ENCODE results near the gene PHACTR1.

PHACTR1 gene

DNA sequence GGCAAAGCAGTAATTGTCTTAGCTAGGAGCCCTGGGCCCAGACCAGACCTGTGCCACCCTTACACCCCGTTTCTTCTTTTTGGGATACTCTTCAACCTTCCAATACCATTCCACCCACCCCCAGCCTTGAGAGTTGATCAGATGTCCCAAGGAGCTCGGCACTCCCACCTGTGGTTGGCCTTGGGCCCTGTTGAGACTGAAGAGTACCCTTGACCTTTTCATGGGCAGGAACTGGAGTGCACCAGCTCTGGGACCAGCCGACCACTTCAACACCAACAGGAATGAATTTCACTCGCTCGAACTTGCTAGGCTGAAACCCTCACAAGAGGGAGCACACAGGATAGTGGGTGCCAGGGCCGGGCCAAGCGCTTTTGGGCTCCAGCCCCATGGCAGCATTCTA, 273.6 kb downstream of the PHACTR1 start:
- H3K27ac ChIP-seq = no peak overlapping the region
- ChIA-PET CTCF (no interaction called here), POLR2A (ENCODE audit: low non-redundant PET) (no interaction called here)
- TF ChIP-seq, protein P1, sequence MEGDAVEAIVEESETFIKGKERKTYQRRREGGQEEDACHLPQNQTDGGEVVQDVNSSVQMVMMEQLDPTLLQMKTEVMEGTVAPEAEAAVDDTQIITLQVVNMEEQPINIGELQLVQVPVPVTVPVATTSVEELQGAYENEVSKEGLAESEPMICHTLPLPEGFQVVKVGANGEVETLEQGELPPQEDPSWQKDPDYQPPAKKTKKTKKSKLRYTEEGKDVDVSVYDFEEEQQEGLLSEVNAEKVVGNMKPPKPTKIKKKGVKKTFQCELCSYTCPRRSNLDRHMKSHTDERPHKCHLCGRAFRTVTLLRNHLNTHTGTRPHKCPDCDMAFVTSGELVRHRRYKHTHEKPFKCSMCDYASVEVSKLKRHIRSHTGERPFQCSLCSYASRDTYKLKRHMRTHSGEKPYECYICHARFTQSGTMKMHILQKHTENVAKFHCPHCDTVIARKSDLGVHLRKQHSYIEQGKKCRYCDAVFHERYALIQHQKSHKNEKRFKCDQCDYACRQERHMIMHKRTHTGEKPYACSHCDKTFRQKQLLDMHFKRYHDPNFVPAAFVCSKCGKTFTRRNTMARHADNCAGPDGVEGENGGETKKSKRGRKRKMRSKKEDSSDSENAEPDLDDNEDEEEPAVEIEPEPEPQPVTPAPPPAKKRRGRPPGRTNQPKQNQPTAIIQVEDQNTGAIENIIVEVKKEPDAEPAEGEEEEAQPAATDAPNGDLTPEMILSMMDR (conservative IDR thresholded peaks at IDR 0.05; ENCODE audit: low read depth) = no peak
- no peak for DNase-seq (ENCODE audit: low spot score)

DNA sequence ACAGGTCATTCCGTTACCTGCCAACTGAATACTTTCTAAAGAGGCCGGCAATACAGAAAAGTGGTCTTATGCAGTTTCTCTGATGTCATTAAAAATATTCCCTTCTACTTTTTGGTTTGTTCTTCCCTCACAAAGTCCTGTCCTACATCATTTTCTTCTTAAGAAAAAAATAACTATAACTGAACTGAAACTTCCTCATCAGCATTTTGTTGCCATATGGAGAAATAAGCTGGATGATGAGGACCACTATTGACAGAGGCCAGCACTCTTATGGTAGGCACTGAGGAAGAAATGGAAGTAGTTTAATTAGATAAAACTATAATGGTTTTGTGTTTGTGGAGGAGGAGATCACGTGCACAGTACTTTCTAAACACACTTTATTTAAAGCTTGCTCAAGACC, 274.9 kb downstream of the PHACTR1 start:
- no peak overlapping the region for H3K27ac ChIP-seq
- TF ChIP-seq, protein P1 (conservative IDR thresholded peaks at IDR 0.05; ENCODE audit: low read depth) = no peak
- DNase-seq (ENCODE audit: low spot score) = no peak
- CTCF ChIA-PET = interaction anchor here (0.6 kb wide), 1 partner anchor 148 kb away, joined by 3 read pairs; no protein-coding TSS in a partner anchor
- POLR2A ChIA-PET (ENCODE audit: low non-redundant PET) = no interaction called here

DNA sequence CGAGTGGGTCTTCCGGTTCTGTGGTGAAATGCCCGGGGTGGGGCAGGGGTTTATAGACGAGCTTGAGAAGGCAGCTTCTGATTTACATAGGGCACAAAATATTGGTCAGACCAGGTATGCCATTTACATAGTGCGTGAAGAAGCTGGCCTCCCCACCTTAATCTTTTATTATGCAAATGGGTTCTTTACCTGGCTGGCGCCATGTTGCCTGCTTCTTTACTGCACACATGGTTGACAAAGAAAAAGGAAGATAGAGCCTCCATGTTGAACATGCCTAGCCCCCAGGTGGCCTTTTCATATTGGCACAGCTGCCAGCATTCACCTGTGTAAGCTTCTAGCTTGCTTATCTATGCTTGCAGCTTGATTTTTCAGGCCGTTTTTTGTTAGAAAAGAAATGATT, 276.2 kb downstream of the PHACTR1 start:
- H3K27ac ChIP-seq = no peak overlapping the region
- TF ChIP-seq, protein P1 (conservative IDR thresholded peaks at IDR 0.05; ENCODE audit: low read depth) = no peak
- ChIA-PET CTCF (no interaction called here), POLR2A (ENCODE audit: low non-redundant PET) (no interaction called here)
- no peak for DNase-seq (ENCODE audit: low spot score)

DNA sequence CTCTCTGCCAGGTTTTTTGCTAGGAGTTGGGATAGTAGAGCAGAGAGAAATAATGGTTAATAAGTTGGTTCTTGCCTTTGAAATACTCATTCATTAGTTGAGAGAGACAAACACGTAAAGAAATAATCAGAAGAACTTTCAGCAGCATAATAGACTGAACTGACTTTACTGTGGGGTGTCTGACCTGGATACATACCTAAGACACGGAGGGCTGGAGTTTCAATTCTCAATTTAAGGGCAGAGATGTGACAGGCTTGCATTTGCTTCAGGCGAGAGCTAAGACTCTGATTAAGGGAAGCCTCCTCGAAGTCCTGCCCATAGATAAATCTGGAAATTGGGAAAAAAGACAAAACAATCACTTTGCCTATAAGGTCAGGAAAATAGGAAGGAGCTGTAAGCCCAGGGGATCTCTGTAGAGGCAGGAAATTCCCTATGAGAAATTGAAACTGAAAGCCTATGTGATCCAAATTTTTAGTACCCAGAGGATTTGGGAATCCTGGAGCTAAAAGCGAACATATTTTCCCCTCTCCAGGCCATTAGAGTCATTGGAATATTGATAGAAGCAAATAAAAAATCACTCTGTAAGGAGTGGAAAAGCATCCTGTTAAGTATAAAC, 276.8 kb downstream of the PHACTR1 start:
- no peak overlapping the region for H3K27ac ChIP-seq
- DNase-seq (ENCODE audit: low spot score) = no peak
- CTCF ChIA-PET = no interaction called here
- POLR2A ChIA-PET (ENCODE audit: low non-redundant PET) = no interaction called here
- TF ChIP-seq, protein P1 (conservative IDR thresholded peaks at IDR 0.05; ENCODE audit: low read depth) = no peak

DNA sequence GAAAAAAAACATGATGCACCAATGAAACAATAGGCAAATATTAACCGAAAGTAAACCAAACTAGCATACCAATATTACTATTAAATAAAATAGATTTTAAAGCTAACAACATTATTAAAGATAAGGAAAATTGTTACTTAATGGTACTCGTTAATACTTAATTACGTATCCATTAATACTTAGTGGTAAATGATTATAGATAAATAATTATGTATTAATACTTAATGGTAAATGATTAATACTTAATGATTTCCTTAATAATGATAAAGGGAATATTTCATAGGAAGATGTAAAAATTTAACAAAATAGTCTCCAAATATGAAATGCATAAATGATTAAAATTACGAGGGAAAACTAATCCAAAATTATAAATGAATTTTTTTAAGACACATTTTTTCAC, 278.9 kb downstream of the PHACTR1 start:
- ChIA-PET CTCF (no interaction called here), POLR2A (ENCODE audit: low non-redundant PET) (no interaction called here)
- DNase-seq (ENCODE audit: low spot score) = no peak
- TF ChIP-seq, protein P1 (conservative IDR thresholded peaks at IDR 0.05; ENCODE audit: low read depth) = no peak
- H3K27ac ChIP-seq = no peak overlapping the region

DNA sequence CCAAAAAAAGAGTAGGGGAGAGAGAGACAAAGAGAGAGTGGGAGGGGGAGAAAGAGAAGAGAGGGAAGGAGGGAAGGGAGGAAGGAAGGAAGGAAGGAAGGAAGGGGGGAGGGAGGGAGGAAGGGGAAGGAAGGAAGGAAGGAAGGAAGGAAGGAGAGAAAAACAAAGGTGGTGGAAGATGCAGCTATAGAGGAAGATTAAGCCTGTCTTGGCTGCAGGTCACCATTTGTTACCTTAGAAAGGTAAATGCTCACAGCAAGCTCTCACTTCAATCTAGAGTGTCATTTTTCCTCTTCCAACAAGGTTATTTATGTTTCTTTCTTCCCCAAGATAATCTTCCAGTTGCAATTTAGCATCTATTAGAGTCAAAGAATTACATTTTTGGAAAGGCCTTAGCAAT, 284.0 kb downstream of the PHACTR1 start:
- TF ChIP-seq, protein P1 (conservative IDR thresholded peaks at IDR 0.05; ENCODE audit: low read depth) = no peak
- H3K27ac ChIP-seq = no peak overlapping the region
- POLR2A ChIA-PET (ENCODE audit: low non-redundant PET) = no interaction called here
- no peak for DNase-seq (ENCODE audit: low spot score)
- CTCF ChIA-PET = no interaction called here
